ENCODE measurements around the gene MAP3K21.

GRCh38 chr1:233334092-233334491, 6.6 kb downstream of the MAP3K21 start:
- TF ChIP-seq CREB5 (CRISPR knock-in tag; IDR thresholded peaks at IDR 0.05; ENCODE audit: low read depth) = no peak
- TF ChIP-seq OSR1 (CRISPR knock-in tag; IDR thresholded peaks at IDR 0.05) = no peak
- TF ChIP-seq RARB (CRISPR knock-in tag; IDR thresholded peaks at IDR 0.05) = no peak
- TF ChIP-seq TOX (CRISPR knock-in tag; IDR thresholded peaks at IDR 0.05; ENCODE audit: borderline replicate concordance) = no peak
- no peak for TF ChIP-seq CSRNP3 (CRISPR knock-in tag; IDR thresholded peaks at IDR 0.05)
- TF ChIP-seq ARNTL (CRISPR knock-in tag; IDR thresholded peaks at IDR 0.05; ENCODE audit: borderline replicate concordance, low read depth) = no peak
- no peak for TF ChIP-seq ISL1 (CRISPR knock-in tag; IDR thresholded peaks at IDR 0.05)
- TF ChIP-seq ZFP3 (CRISPR knock-in tag; IDR thresholded peaks at IDR 0.05) = no peak
- no peak for TF ChIP-seq ESRRG (CRISPR knock-in tag; IDR thresholded peaks at IDR 0.05)
- TF ChIP-seq ZC3H10 (CRISPR knock-in tag; IDR thresholded peaks at IDR 0.05) = no peak
- no peak for TF ChIP-seq ZNF565 (CRISPR knock-in tag; conservative IDR thresholded peaks at IDR 0.05; ENCODE audit: low read depth)
- TF ChIP-seq GLIS3 (CRISPR knock-in tag; IDR thresholded peaks at IDR 0.05) = no peak
- TF ChIP-seq PATZ1 (CRISPR knock-in tag; IDR thresholded peaks at IDR 0.05; ENCODE audit: borderline replicate concordance) = no peak
- TF ChIP-seq ZNF70 (CRISPR knock-in tag; IDR thresholded peaks at IDR 0.05) = no peak

Measured in SK-N-SH treated with all-trans-retinoic acid at 6 μM for 48 hours (cell line).